Endometrial microvascular endothelial cells (primary cell): Measurements from ENCODE around the gene ATG3. TPM values are rescaled to one million over a fixed set of nuclear protein-coding genes. Genes with fewer than 3 reads are reported as not detected.
"Not testable (repeated sequence)": the region's sequence is repeated elsewhere in the genome, so short reads cannot be mapped to it uniquely, and the experiment has no call there.

ENCODE experiments used
- in situ Hi-C: cut with HindIII; loops from 2 replicates; pipeline ENCODE4 v1.10.0; 2017; ENCODE audit warnings: low sequenced_read_pairs, low pct_unique_long_range_greater_than_20kb; ENCODE audit errors: inconsistent ontology term
- total RNA-seq: library from RNA; depleted of rRNA; stranded (reverse); fragments of >200 nt; gene quantifications from one replicate; pipeline ENCODE4 v1.2.3, GENCODE V29; 2015; ENCODE audit errors: inconsistent ontology term

Gene ATG3
- total RNA-seq, 1 donor from 2014 or later = 47.8 TPM

- in situ Hi-C loops = loop anchor here (25.0 kb wide), 1 partner anchor 197 kb away; no protein-coding TSS in a partner anchor
Observed at GRCh38 chr3:112508860-112509259, 52.9 kb downstream of the ATG3 start.

DNA sequence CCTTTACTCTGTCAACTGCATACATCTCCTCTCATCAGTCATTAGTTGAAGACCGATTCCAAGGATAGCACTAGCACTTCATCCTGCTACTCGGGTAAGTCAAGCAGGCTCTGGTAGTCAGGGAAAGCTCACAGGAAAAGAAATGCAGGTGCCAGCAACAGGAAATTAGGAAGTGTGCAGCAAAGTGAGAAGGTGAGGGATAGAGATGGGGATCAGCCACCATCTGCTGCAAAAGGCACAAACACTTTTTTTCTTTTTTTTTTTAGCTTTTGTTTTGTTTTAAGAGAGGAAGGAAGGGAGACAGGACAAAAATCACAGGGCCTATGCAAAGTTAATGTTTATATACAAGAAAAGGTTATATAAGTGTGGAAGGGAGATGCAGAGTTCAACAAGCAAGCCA lies 53.5 kb downstream of the ATG3 start:
- in situ Hi-C loops = loop anchor here (25.0 kb wide), 1 partner anchor 196 kb away; no protein-coding TSS in a partner anchor

GRCh38 chr3:112505907-112506306 lies 55.9 kb downstream of the ATG3 start:
- in situ Hi-C loops = loop anchor here (25.0 kb wide), 1 partner anchor 194 kb away; no protein-coding TSS in a partner anchor

DNA sequence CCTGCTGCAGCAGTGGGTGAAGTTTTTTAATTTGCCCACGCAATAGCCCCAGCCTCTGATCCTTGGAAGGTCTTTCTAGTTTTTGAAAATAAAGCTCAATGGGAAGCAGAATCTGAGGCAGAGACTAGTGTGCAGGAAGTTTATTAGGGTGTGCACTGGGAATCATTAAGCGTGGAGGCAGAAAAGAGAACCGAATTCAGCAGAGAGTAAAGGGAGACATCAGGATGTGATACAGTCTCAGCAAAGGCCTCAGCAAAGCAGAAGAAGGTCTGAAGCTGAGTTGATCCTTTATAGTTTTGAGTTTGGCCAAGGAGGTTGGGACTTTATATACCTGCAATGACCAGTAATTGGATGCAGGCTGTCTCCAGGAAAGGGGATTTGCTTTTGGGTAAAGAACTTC lies 57.6 kb downstream of the ATG3 start:
- in situ Hi-C loops = loop anchor here (25.0 kb wide), 1 partner anchor 192 kb away; no protein-coding TSS in a partner anchor

DNA sequence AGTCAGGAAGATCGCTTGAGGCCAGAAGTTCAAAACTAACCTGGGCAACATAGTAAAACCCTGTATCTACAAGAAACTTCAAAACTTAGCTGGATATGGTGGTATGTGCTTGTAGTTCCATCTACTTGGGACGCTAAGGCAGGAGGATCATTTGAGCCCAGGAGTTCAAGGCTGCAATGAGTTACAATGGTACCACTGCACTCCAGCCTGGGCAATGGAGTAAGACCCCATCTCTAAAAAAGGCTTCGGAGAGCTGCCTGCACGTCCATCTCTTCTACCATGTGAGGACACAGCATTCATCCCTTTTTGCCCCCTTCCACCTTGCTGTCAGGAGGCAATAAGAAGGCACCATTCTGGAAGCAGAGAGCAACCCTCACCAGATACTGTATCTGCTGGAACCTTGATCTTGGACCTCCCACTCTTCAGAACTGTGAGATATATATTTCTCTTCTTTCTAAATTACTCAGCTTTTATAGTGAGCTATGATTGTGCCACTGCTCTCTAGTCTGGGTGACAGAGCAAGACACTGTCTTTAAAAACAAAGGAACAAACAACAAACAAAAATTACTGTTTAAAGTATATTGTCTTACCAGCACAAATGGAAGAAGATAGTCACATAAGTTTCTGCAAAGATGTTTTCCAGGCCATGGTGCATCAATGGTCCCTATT lies 58.3 kb downstream of the ATG3 start:
- in situ Hi-C loops = loop anchor here (25.0 kb wide), 1 partner anchor 191 kb away; no protein-coding TSS in a partner anchor

DNA sequence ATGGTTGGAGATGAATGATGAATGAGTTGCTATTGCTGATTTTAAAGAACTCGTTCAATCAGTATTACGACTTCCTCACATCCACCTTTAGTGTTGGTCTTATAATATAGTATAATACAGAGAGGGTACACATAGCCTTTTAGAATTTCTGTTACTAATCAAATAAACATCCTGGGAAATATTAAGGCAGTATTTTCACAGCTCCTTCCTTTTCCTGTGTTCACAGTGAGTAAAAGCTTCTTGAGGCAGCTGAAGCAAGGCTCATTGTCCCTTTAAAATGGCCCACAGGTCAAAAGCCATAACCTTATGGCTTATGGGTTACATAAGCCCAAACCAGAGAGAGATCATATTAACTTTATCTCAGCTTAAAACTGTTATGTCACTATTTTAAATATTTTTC lies 61.1 kb downstream of the ATG3 start:
- in situ Hi-C loops = loop anchor here (25.0 kb wide), 1 partner anchor 188 kb away; no protein-coding TSS in a partner anchor

DNA sequence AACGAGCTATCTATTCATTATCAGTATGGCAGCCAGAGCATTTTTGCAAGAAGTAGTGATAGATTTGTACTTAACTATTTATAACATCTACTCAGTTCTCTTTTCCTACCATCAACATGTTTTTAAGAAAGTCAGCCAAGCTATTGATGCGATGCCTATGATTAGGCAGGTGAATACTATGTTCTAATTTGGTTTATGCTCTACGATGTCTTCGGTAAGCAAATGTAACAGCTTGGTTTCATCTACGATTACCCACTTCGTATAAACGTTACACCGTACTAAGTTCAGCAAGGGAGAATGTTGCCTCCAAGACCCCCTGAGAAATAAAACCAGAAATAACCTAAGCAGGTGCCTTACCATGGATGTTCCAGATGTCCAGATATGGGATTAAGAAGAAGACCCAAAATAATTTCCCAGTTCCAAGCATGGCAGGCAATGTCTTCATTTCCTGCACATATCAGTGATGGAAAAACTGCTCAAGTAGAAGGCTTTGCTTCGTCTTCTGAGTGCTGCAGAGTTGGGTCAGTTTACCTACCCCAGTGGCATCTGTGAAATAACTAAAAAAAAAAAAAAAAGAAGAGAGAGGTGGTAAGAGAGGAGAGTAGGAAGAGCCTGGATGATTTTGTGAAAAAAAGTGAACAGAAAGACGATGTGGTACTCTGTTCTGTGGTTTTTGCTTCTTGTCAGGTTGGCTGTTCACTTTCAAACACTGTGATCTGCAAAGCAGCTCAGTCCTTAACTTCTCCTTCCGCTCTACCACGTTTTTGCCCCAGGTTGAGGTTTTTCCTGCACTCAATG lies 62.6 kb downstream of the ATG3 start, which contains the start of gene BTLA:
Gene BTLA (minus strand): TSS at position 559 of the 798 bp plus-strand sequence. CDS start 114 bp downstream, at position 445.
- in situ Hi-C loops = no loop called here

- in situ Hi-C loops = no loop called here
Observed at GRCh38 chr3:112497897-112498548, 63.7 kb downstream of the ATG3 start.

DNA sequence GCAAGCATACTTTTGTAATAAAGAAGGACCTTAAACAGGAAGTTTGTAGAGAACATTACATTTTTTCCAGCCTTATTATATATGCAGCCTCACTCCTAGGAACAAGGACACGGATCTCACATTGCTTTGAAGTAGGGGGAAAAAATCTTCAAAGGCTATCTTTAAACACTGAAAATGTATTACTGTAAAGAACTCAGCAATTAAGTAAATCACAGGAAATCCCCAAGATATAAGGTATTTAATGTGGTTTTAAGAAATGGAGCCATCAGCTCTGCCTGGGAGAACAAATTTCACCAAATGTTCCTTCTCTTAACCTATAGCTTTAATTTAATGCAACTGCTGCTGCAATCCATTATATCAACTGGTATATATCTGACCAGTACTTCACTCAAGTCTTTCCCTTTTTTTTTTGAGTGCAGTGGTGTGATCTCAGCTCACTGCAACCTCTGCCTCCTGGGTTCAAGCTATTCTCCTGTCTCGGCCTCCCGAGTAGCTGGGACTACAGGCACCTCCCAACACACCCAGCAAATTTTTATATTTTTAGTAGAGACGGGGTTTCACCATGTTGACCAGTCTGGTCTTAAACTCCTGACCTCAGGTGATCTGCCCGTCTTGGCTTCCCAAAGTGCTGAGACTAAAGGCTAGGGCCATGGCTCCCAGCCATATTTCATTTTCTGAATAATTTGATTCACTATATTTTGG lies 65.2 kb downstream of the ATG3 start:
- in situ Hi-C loops = no loop called here

DNA sequence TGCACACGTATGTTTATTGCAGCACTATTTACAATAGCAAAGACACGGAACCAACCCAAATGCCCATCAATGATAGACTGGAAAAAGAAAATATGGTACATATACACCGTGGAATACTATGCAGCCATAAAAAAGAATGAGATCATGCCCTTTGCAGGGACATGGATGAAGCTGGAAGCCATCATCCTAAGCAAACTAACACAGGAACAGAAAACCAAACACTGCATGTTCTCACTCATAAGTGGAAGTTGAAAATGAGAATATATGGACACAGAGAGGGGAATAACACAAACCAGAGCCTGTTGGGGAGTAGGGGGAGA lies 67.4 kb downstream of the ATG3 start:
- in situ Hi-C loops = not testable (repeated sequence)

DNA sequence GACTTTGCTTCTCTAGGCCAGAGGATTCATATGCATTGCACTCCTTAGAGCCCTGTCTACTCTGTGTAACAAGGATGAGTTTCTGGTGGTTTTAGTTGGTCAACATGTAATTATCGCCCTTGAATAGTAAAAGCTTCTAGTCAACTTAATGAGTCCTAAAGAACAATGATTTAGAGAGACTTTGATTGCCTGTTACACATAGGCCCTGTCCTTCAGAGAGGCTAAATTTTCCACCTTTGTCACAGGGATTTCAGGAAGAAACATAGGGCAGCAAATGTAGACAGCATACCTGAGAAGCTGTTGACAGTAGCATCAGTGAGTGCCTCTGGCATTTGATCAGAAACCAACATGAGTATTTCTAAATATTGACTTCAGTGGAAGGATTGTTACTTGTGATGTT lies 69.6 kb downstream of the ATG3 start:
- in situ Hi-C loops = no loop called here

DNA sequence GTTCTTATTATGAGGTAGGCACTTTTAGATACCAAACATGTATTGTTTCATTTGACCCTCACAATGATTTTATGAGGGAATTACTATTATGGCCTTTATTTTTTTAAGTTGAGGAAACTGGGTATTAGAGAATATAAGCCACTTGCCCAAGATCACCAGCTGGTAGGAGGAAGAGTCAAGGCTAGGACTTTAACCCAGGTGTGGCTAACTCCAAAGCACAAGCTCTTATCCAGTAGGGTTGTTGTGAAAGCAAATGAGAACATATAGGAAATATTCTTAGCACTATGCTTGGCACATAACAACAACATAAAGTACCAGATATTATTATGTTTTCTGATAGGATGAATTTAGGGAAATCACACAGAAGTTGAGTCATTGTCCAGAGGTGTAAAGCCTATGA lies 70.4 kb downstream of the ATG3 start:
- in situ Hi-C loops = no loop called here

- in situ Hi-C loops = no loop called here
Observed at GRCh38 chr3:112489674-112490479, 71.9 kb downstream of the ATG3 start.

GRCh38 chr3:112486811-112487505 lies 74.8 kb downstream of the ATG3 start:
- in situ Hi-C loops = no loop called here

GRCh38 chr3:112484352-112484751 lies 77.4 kb downstream of the ATG3 start:
- in situ Hi-C loops = no loop called here

GRCh38 chr3:112482675-112483074 lies 79.1 kb downstream of the ATG3 start:
- in situ Hi-C loops = no loop called here
